Stimulated activated CD8-positive, alpha-beta memory T cell treated with anti-CD3 and anti-CD28 coated beads, Interleukin-7, amount 100 ng/mL, for 1 hour (primary cell): ENCODE data around the gene WNK2.
"Not testable (repeated sequence)": the region's sequence is repeated elsewhere in the genome, so short reads cannot be mapped to it uniquely, and the experiment has no call there.

Experiments
- DNase-seq, 2 donors: peaks; one replicate each; pipeline ENCODE4 v3.0.0-alpha.2; 2020; ENCODE audit warnings: low read depth in 2 of 2

The WNK2 gene

DNA sequence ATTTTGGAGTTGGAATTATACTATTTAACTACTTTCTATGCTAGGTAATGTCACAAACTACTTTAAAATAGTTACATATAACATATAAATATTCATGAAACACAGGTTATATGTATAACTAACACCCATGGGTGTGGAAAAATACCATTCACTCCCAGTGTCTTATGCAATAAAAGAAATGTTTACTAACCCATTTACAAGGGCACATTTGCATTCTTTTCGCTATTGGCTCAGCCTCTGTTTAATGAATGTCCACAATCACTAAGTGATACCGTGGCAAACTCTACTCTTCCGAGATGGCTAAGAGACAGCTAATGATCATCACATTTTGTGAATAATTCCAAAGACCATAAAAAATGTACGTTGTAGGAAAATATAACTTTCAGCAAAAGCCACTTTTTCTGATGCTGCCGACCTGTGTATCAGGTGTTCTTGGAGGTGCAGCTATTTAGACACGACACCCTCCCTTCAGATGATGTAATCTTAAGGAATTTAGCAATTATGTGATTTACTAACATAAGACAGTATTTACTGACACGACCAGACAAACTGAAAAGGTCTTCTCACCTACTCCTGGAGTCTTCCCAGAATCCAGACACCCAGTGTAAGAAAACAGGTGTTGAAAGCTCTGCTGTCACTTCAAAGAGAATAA lies 145.8 kb downstream of the WNK2 start:
- DNase-seq: no peak

DNA sequence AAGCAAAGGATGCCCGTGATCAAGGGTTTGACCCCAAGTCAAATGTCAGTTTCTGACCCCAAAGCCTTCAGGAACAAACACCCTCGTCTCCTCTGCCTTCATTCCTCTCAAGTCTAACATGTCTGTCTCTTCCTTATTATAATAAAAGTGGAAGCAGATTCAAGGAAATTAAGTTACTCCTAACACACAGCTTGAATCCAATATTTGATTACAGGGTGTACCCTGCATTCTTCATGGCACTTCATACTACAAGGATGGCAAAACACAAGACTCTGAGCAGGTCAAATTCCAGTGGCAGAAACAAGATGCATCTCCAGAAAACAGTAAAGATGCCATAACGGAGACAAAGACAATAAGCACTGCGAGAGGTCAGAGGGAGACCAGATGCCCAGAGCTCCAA lies 148.4 kb downstream of the WNK2 start:
- no peak for DNase-seq

- no peak for DNase-seq
Observed at GRCh38 chr9:93336720-93337119, 152.8 kb downstream of the WNK2 start.

DNA sequence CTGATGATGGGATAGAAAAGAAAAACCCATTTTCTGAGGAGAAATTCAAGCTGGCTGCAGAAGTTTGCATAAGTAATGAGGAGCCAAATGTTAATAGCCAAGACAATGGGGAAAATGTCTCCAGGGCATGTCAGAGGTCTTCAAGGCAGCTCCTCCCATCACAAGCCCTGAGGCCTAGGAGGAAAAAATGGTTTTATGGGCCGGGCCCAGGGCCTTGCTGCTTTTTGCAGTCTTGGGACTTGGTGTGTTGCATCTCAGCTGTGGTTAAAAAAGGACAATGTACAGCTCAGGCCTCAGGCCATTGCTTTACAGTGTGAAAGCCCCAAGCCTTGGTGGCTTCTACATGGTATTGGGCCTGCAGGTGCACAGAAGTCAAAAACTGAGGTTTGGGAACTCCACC lies 154.3 kb downstream of the WNK2 start:
- not testable (repeated sequence) for DNase-seq

DNA sequence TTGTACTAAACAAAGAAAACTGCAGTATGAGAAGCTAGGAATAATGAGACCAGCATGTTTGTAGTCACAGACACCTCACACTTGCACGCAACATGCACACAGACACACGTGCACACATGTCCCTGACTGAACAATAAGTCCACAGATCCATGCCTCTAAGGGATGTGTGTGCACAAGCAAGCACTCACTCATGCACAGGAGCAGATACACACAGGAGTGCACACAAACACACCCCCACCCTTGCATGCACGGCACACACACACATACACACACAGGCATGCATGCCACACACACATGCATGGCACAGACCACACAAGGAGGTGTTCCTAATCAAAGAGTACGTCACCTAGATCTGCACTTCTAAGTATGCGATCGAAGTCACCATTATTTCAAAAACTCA lies 156.2 kb downstream of the WNK2 start:
- DNase-seq: no peak

DNA sequence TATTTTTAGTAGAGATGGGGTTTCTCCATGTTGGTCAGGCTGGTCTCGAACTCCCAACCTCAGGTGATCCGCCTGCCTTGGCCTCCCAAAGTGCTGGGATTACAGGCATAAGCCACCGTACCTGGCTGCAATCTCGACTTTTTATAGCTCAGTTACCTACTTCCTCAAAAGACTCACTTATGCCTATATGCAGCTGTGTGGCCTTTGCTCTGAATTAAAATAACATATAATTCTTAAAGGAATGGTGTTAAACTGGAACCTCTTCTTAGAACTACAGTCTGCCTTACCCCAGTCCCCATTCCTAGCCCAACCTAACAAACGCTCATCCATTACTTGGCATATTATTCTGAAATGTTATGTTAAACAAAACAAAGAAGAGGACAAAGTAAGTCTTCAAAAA lies 157.9 kb downstream of the WNK2 start:
- not testable (repeated sequence) for DNase-seq

DNA sequence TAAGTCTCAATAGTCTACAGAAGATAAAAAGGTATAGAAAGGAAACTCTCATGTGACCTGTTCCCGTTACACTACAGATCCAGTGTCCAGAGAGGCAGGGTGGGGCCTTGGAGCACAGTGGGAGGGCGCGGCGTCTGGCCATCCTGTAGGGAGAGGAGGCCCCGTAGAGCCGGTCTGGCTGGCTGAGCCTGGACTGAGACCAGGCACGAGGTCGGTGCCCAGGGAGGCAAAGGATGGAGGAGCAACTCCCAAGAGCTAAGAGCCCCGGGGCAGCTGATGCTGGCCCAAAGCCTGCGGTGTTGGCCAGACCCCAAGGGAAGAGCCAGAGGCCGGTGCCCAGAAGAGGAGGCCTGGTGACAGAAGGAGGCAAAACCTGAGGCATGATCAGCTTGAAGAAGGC lies 158.5 kb downstream of the WNK2 start:
- not testable (repeated sequence) for DNase-seq

GRCh38 chr9:93343663-93344062 lies 159.7 kb downstream of the WNK2 start:
- DNase-seq: no peak

- no peak for DNase-seq
Observed at GRCh38 chr9:93345643-93346230, 161.8 kb downstream of the WNK2 start.

DNA sequence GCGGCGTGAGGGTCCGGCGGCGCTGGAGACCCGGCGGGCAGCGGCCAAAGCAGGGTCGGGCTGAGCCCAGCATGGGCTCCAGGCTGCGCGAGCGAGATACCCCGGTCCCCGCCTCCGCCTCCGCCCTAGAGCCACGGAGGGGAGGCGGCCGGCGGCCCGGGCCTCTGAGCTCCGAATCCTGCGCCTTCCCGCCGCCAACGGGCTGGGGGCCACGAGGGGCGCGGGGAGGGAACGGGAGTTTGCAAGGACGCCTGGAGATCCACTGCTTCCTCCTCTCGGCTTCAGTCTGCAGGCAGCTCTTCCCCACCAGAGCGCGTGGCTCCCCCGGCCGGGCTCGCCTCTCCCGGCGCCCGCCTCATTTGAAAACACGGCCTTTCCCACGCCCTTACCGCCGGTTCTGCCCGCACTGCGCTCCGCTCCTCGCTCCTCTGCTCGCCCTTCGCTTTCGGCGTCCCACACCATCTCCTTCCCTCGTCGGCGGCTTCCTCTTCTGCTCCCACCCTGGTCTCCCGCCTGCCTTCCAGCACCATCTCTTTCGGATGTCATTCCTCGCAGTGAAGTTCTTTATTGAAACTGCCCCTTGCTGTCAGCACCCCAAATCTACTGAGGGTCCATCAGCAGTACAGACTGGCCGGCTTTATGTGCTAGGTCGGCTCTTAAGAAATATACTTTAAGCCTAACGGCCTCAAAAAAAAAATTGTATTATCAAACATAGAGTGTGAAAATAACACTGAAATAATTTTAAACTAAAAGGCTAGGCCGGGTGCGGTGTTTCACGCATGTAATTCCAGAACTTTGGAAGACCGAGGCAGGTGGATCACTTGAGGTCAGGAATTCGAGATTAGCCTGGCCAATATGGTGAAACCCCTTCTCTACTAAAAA lies 162.5 kb downstream of the WNK2 start:
- no peak for DNase-seq

DNA sequence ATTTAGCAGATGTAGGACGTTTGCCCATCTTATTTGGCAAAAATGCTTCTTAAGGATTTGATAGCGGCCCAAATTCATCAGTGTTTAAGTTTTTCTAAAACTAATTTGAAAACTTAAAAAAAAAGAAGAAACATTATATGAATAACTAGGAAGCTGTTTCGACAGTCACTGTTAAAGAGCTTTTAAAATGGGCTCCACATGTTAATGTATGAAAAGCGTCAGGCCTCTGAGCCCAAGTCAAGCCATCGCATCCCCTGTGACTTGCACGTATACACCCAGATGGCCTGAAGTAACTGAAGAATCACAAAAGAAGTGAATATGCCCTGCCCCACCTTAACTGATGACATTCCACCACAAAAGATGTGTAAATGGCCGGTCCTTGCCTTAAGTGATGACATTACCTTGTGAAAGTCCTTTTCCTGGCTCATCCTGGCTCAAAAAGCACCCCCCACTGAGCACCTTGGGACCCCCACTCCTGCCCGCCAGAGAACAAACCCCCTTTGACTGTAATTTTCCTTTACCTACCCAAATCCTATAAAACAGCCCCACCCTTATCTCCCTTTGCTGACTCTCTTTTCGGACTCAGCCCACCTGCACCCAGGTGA lies 163.5 kb downstream of the WNK2 start:
- not testable (repeated sequence) for DNase-seq

DNA sequence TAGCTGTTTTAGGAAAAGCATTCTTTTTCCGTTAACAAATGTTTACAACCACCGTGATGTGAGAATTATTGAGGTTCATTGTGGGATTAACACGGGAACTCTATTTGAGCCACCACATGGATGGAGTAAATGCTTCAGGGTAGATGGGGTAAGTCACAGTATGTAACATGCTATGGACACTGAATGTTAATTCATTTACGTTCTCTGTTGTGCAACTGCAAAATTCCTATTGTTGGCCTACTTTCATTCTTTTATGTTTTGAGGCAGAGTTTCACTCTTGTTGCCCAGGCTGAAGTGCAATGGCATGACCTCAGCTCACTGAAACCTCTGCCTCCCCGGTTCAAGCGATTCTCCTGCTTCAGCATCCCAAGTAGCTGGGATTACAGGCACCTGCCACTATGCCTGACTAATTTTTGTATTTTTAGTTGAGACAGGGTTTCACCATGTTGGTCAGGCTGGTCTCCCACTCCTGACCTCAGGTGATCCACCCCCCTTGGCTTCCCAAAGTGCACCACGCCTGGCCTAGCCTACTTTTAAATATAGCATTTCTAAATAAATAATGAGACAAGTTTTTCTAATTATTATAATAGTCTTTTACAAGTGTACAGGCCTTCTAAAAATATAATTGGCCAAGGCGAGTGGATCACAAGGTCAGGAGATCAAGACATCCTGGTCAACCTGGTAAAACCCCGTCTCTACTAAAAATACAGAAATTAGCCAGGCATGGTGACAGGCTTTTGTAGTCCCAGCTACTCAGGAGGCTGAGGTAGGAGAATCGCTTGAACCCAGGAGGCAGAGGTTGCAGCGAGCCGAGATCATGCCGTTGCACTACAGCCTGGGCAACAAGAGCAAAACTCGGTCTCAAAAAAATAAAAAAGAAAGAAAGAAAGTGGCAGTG lies 169.7 kb downstream of the WNK2 start:
- DNase-seq: not testable (repeated sequence)

GRCh38 chr9:93354451-93354850 lies 170.5 kb downstream of the WNK2 start:
- DNase-seq: no peak

DNA sequence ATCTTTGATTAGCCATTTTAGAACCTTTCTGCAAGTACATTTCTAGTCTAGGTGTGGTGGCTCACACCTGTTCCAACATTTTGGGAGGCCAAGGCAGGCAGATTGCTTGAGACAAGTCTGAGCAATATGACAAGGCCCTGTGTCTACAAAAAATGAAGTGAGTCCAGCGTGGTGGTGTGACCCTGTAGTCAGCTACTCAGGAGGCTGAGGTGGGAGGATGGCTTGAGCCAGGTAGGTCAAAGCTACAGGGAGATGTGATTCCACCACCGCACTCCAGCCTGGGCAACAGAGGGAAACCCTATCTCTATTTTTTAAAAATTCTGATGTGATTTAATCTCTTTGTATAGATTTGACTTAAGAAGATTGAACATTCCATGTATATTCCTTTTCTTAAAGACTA lies 171.9 kb downstream of the WNK2 start:
- DNase-seq: no peak

DNA sequence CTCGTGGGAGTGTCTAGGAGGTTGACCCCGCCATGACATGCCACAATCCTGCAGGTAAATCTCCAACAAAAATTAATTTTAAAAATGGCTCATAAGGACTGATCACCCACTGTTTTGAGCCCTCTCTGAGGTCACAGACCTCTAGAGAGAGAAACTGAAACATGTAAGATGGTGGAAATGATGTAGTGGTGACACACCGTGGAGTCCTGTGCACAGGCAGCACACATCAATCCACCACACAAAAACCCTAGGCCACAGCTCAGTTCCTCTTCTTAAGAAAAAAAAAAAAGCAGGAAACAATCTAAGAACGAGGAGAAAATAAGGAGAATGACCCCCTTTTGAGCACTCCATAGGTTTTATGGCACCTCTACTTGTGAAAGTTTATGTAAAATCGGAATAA lies 173.7 kb downstream of the WNK2 start:
- DNase-seq: no peak

DNA sequence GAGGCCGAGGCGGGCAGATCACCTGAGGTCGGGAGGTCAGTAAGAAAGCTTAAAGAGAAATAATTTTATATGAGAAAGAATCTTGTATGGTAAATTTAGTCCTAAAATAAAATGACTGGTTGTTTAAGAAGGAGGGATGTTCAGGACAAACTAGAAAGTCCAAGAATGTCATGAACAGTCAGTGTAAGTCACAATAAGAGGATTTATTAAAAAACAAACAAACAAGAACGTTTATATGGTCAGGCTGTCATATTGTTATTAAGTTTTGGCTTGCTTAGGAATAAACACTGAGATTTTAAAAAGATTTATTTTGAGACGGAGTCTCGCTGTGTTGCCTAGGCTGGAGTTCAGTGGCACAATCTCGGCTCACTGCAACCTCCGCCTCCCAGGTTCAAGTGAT lies 176.0 kb downstream of the WNK2 start:
- not testable (repeated sequence) for DNase-seq

DNA sequence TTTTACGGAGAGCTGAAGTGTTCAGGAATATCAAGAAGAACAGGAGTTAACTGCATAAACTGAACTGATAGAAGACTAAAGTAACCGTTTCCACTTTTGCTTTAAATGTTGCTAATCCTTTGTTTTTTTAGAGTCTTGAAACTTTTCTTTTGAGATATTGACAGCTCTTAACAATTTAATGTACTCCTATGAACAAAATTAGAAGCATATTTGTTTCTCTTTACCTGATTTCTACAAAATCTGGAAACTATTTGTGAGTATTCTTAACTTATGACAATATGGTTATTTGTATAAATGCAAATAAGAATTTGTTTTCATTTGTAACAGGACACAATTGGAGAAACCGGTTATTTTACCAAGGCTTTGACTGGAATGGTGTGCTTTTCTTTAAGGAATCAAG lies 178.1 kb downstream of the WNK2 start:
- DNase-seq: no peak

GRCh38 chr9:93364734-93365426 lies 180.9 kb downstream of the WNK2 start:
- DNase-seq: no peak

- DNase-seq: no peak
Observed at GRCh38 chr9:93365427-93366118, 181.6 kb downstream of the WNK2 start.

GRCh38 chr9:93366119-93366447 lies 182.1 kb downstream of the WNK2 start:
- no peak for DNase-seq
